ENCODE measurements around the gene CLDN2. TPM values are rescaled to one million over a fixed set of nuclear protein-coding genes. Genes with fewer than 3 reads are reported as not detected.

The CLDN2 gene
- total RNA-seq, 1 donor from 2014 or later, result not detected

DNA sequence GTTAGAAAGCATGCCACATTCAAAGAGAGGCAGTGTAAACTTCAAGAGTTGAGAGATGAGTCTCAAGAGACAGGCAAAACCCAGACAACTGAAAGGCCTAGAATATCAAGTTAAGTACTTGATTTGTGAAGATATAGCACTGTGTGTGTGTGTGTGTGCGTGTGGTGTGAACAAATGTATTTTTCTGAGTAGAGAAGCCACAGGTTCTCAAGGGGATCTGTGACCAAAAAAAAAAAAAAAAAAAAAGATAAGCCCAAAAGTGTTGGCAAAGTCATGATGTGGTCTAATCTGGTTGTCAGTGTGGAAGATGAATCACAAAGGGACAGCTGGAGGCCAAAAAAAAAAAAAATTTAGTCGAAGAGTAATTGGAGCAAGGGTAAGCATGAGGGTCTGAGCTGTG lies 20.9 kb upstream of the CLDN2 start:
- Mint-ChIP-seq H3K27ac (no peak overlapping the region), H3K9me3 (no peaks in the 10 kb centered on the region), H3K36me3 (ENCODE audit: low read depth) (no peaks in the 10 kb centered on the region), H3K4me3 (no peak overlapping the region), H3K4me1 (no peaks in the 10 kb centered on the region), H3K27me3 (no peaks in the 10 kb centered on the region)
- no peak for ATAC-seq (ENCODE audit: low read depth)
- ChIA-PET POLR2A (no interaction called here), CTCF (interaction anchor here (1.0 to 2.5 kb wide), 3 partner anchors 373 to 995 kb away, joined by 3 to 13 read pairs (median 3); no protein-coding TSS in a partner anchor)
- TF ChIP-seq, protein P1, sequence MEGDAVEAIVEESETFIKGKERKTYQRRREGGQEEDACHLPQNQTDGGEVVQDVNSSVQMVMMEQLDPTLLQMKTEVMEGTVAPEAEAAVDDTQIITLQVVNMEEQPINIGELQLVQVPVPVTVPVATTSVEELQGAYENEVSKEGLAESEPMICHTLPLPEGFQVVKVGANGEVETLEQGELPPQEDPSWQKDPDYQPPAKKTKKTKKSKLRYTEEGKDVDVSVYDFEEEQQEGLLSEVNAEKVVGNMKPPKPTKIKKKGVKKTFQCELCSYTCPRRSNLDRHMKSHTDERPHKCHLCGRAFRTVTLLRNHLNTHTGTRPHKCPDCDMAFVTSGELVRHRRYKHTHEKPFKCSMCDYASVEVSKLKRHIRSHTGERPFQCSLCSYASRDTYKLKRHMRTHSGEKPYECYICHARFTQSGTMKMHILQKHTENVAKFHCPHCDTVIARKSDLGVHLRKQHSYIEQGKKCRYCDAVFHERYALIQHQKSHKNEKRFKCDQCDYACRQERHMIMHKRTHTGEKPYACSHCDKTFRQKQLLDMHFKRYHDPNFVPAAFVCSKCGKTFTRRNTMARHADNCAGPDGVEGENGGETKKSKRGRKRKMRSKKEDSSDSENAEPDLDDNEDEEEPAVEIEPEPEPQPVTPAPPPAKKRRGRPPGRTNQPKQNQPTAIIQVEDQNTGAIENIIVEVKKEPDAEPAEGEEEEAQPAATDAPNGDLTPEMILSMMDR (IDR thresholded peaks at IDR 0.05), result no peak
- DNase-seq, result no peak
- intact Hi-C loops (cut with micrococcal nuclease), result loop anchor here (2.0 to 10.0 kb wide), 3 partner anchors 126 to 1102 kb away; no protein-coding TSS in a partner anchor

DNA sequence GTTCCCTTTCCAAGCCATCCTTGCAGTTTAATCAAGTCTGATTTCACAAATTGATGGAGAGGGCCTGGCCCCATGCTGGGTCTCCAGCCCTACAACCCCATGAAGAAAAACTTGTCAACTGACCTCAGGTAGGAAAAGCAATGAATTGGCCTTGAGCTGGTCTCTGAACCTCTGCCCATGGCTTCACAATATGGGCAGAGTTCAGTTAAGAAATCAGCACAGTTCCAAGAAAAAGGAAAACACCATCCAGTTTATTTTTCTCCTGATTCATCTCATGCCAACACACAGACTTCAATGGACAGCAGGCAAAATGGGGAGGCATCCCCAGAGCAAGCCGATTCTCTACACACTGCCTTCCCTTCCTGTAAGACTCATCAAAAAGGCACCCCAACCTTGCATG lies 20.4 kb upstream of the CLDN2 start:
- Mint-ChIP-seq H3K27ac (no peak overlapping the region), H3K9me3 (no peaks in the 10 kb centered on the region), H3K4me1 (no peaks in the 10 kb centered on the region), H3K4me3 (no peak overlapping the region), H3K36me3 (ENCODE audit: low read depth) (no peaks in the 10 kb centered on the region), H3K27me3 (no peaks in the 10 kb centered on the region)
- TF ChIP-seq, protein P1 (IDR thresholded peaks at IDR 0.05), result no peak
- ATAC-seq (ENCODE audit: low read depth) (no peak), DNase-seq (no peak)
- CTCF ChIA-PET, result interaction anchor here (1.0 kb wide), 1 partner anchor 995 kb away, joined by 3 read pairs; no protein-coding TSS in a partner anchor
- intact Hi-C loops (cut with micrococcal nuclease), result loop anchor here (2.0 to 10.0 kb wide), 3 partner anchors 125 to 1101 kb away; no protein-coding TSS in a partner anchor
- POLR2A ChIA-PET, result interaction anchor here (0.6 kb wide), 1 partner anchor 63 kb away, joined by 3 read pairs; no protein-coding TSS in a partner anchor

DNA sequence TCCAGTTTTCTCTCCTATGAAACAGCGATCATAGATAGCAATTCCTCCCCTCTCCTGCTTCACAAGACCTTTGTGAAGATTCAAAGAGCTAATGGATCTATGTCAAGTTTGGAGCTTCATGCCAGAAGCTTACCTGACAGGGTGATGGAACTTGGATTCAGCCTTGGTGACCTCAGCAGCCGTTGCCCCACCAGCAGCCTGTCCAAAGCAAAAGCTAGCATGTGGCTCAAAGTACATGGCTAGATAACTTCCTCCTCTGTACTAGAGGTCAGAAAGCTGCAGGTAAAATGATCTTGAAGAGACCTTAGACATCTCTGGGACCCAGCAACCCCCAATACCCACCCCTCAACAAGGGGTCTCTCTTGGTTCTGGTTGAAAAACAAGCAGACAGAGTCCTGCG lies 18.9 kb upstream of the CLDN2 start:
- Mint-ChIP-seq H3K36me3 (ENCODE audit: low read depth) (no peaks in the 10 kb centered on the region), H3K9me3 (no peaks in the 10 kb centered on the region), H3K4me1 (no peaks in the 10 kb centered on the region), H3K4me3 (no peak overlapping the region), H3K27ac (no peak overlapping the region), H3K27me3 (no peaks in the 10 kb centered on the region)
- TF ChIP-seq, protein P1 (IDR thresholded peaks at IDR 0.05), result no peak
- intact Hi-C loops (cut with micrococcal nuclease), result no loop called here
- ChIA-PET CTCF (no interaction called here), POLR2A (no interaction called here)
- ATAC-seq (ENCODE audit: low read depth) (no peak), DNase-seq (no peak)

DNA sequence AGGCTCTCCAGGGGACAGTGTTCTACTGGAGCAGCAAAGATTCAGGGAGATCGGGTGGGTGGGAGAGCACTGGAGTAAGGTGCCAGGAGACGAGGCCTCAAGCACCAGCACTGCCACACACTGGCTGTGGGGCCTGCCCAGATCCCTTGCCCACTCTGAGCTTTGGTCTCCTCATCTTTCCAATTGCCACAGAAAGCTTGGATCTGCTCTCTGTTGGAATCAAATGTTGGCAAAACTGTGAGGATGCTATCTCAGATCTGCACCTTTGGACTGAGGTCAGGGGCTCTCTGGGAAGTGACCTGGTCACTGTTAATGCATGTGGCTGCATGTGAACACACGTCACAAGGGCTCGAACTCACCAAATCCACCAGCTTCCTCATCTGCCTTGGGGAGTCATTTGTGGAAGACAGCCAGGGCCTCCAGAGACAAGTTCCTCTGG lies 18.4 kb upstream of the CLDN2 start:
- TF ChIP-seq, protein P1 (IDR thresholded peaks at IDR 0.05), result no peak
- Mint-ChIP-seq H3K4me1 (no peaks in the 10 kb centered on the region), H3K36me3 (ENCODE audit: low read depth) (no peaks in the 10 kb centered on the region), H3K9me3 (no peaks in the 10 kb centered on the region), H3K4me3 (no peak overlapping the region), H3K27ac (no peak overlapping the region), H3K27me3 (no peaks in the 10 kb centered on the region)
- intact Hi-C loops (cut with micrococcal nuclease), result loop anchor here (1.0 kb wide), 1 partner anchor 13 kb away; no protein-coding TSS in a partner anchor
- ChIA-PET POLR2A (no interaction called here), CTCF (no interaction called here)
- DNase-seq, result no peak
- ATAC-seq (ENCODE audit: low read depth), result no peak

DNA sequence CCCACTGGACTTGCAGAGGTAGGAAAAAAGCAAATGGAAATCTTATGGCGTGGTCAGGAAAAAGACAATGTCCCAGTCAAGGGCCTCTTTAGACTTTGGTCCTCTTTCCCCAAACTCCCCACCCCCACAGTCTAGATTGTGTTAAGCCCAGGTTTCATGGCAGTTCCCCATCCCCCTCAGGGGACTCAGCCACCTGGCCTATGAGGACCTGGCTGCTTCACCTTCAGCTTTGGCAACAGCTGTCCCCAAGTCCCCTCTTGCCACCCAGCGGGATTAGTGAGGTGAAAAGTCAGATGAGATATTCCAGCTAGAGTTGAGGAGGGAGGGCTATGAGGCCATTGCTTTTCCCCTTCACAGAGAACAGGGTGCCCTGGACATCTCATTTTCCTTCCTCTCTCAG lies 17.5 kb upstream of the CLDN2 start:
- Mint-ChIP-seq H3K27ac (no peak overlapping the region), H3K27me3 (no peaks in the 10 kb centered on the region), H3K4me3 (no peak overlapping the region), H3K36me3 (ENCODE audit: low read depth) (no peaks in the 10 kb centered on the region), H3K4me1 (no peaks in the 10 kb centered on the region), H3K9me3 (no peaks in the 10 kb centered on the region)
- DNase-seq, result no peak
- CTCF ChIA-PET, result no interaction called here
- POLR2A ChIA-PET, result no interaction called here
- TF ChIP-seq, protein P1 (IDR thresholded peaks at IDR 0.05), result no peak
- intact Hi-C loops (cut with micrococcal nuclease), result loop anchor here (1.0 kb wide), 1 partner anchor 14 kb away; no protein-coding TSS in a partner anchor
- no peak for ATAC-seq (ENCODE audit: low read depth)
